SU-DHL-6 (cell line): ENCODE measurements around the gene ZDHHC8.

ENCODE experiments used
- CTCF ChIP-seq: fragments of 200-600 bp; sonication (generic); IDR thresholded peaks from one replicate; pipeline ENCODE4 v1.5.1; 2017; ENCODE audit warnings: antibody characterized with exemption, mild to moderate bottlenecking, low read length, moderate library complexity; ENCODE audit not compliant: insufficient read depth, poor library complexity, severe bottlenecking
- EZH2phosphoT487 ChIP-seq: fragments of 200-600 bp; sonication (generic), shearing (Covaris generic); conservative IDR thresholded peaks from 2 replicates; pipeline ENCODE4 v1.6.1; 2018; ENCODE audit warnings: mild to moderate bottlenecking, antibody characterized with exemption, low read length, moderate library complexity, mixed read lengths

- no peak for TF ChIP-seq CTCF
- TF ChIP-seq EZH2phosphoT487 = no peak
Measured at GRCh38 chr22:20094197-20094807, 37.3 kb upstream of the ZDHHC8 start.
